GM12878 (cell line): Measurements from ENCODE around the gene CCDC187. TPM values are rescaled to one million over a fixed set of nuclear protein-coding genes. Genes with fewer than 3 reads are reported as not detected.
A peak's percentile ranks its signal among the peaks of the same experiment; 100 is the strongest.

Experiments
- ATAC-seq: fragments of 200-7000 bp; cut with Tn5 transposase; 3 replicates; pipeline ENCODE4 v1.9.1; 2020; ENCODE audit warnings: mild to moderate bottlenecking, moderate library complexity
- Bru-seq: library from RNA; stranded (reverse); fragments of 400-500 nt; gene quantifications from one replicate; lab custom pipeline; 2021; lab: Mats Ljungman, UMichigan
- BruChase-seq, 2 experiments: library from RNA; stranded (reverse); fragments of 400-500 nt; gene quantifications; one replicate each; lab custom pipeline; 2021; lab: Mats Ljungman, UMichigan
- BruUV-seq: library from RNA; stranded (reverse); fragments of 400-500 nt; replicated peaks from 2 replicates; lab custom pipeline; 2021; lab: Mats Ljungman, UMichigan
- CTCF ChIA-PET: fragments of 300-600 bp; sonication (Branson Sonifier 250); formaldehyde crosslinking; extraction: SDS; loops from one replicate; lab custom pipeline; 2021; ENCODE audit warnings: inconsistent platforms; lab: Yijun Ruan, JAX
- POLR2A ChIA-PET: fragments of 350-600 bp; formaldehyde crosslinking; extraction: SDS; loops from one replicate; lab custom pipeline; 2021; ENCODE audit warnings: inconsistent platforms; lab: Charles Lee
- RAD21 ChIA-PET: fragments of 300-600 bp; sonication (Branson Sonifier 250); formaldehyde crosslinking; loops from one replicate; lab custom pipeline; 2023; ENCODE audit warnings: antibody characterized with exemption; ENCODE audit not compliant: unreplicated experiment; lab: Charles Lee
- SMC1A ChIA-PET: fragments of 300-600 bp; sonication (Branson Sonifier 250); formaldehyde crosslinking; loops from one replicate; lab custom pipeline; 2023; ENCODE audit not compliant: unreplicated experiment, uncharacterized antibody; lab: Charles Lee
- DNase-seq: peaks from one replicate; pipeline ENCODE4 v3.0.0-alpha.2; 2011; ENCODE audit warnings: low read depth, low spot score
- FAIRE-seq: peaks from 3 replicates; lab custom pipeline; 2011; peaks lifted over from hg19 to GRCh38; lab: Jason Lieb, UNC
- H2AFZ ChIP-seq: 2 replicates; pipeline ENCODE4 v1.6.0; 2011; ENCODE audit warnings: low read depth, low read length, control low read depth; ENCODE audit not compliant: control insufficient read depth
- H3K27ac ChIP-seq: 2 replicates; pipeline ENCODE4 v1.5.1; 2011; ENCODE audit warnings: control low read depth; ENCODE audit not compliant: control insufficient read depth, insufficient read depth
- H3K27me3 ChIP-seq, 2 experiments: replicated peaks in 1 of 2; 2 replicates each; pipeline versions ENCODE4 v1.6.0 to v1.6.1; 2011; ENCODE audit warnings: low read length in 1 of 2; ENCODE audit not compliant: control insufficient read depth in 2 of 2, insufficient read depth in 2 of 2
- H3K36me3 ChIP-seq, 2 experiments: 2 replicates each; pipeline ENCODE4 v1.5.1; 2011; ENCODE audit warnings: low read length in 1 of 2; ENCODE audit not compliant: control insufficient read depth in 2 of 2, insufficient read depth in 2 of 2
- H3K4me1 ChIP-seq: 2 replicates; pipeline ENCODE4 v1.6.1; 2011; ENCODE audit warnings: mild to moderate bottlenecking, low read length, moderate library complexity, mixed read lengths; ENCODE audit not compliant: control insufficient read depth, insufficient read depth
- H3K4me2 ChIP-seq: 2 replicates; pipeline ENCODE4 v1.6.0; 2011; ENCODE audit warnings: control low read depth; ENCODE audit not compliant: control insufficient read depth, insufficient read depth
- H3K4me3 ChIP-seq: fragments of 200-600 bp; sonication (generic); 2 replicates; pipeline ENCODE4 v1.5.1; 2016
- H3K79me2 ChIP-seq: 2 replicates; pipeline ENCODE4 v1.6.0; 2011; ENCODE audit warnings: low read length; ENCODE audit not compliant: control insufficient read depth, insufficient read depth
- H3K9ac ChIP-seq: 2 replicates; pipeline ENCODE4 v1.8.0; 2011; ENCODE audit warnings: low read length, control low read depth, mixed read lengths; ENCODE audit not compliant: control insufficient read depth, insufficient read depth
- H3K9me3 ChIP-seq: replicated peaks from 3 replicates; pipeline ENCODE4 v1.5.1; 2011; ENCODE audit warnings: mild to moderate bottlenecking, low read length; ENCODE audit not compliant: control insufficient read depth, insufficient read depth
- H4K20me1 ChIP-seq: 2 replicates; pipeline ENCODE4 v1.6.0; 2011; ENCODE audit not compliant: control insufficient read depth, insufficient read depth
- ATF3 ChIP-seq: IDR thresholded peaks from 2 replicates; pipeline ENCODE4 v1.6.1; 2011; ENCODE audit warnings: low read depth, mild to moderate bottlenecking, low read length, moderate library complexity, borderline replicate concordance; ENCODE audit errors: extremely low read depth
- ESRRA ChIP-seq: IDR thresholded peaks from 2 replicates; pipeline ENCODE4 v1.6.1; 2012; ENCODE audit warnings: mild to moderate bottlenecking, low read length, improper control_type of control experiment
- SMAD5 ChIP-seq: IDR thresholded peaks from 2 replicates; pipeline ENCODE4 v1.6.1; 2016; ENCODE audit warnings: antibody characterized with exemption, low read depth
- WGBS: methylation state at CpG from one replicate; pipeline ENCODE4 v1.1.6; 2016; ENCODE audit warnings: low lambda C conversion rate; ENCODE audit not compliant: insufficient replicate concordance, insufficient coverage; ENCODE audit errors: missing lambda C conversion rate; 5-methylcytosine and 5-hydroxymethylcytosine counted together
- in situ Hi-C: fragments of 300-500 bp; cut with MboI; formaldehyde crosslinking; loops from 9 replicates; pipeline ENCODE4 v1.14.3; 2018; ENCODE audit warnings: mixed read lengths
- intact Hi-C: fragments of 100-400 bp; cut with micrococcal nuclease; formaldehyde crosslinking; loops from one replicate; pipeline ENCODE4 v1.14.2; 2022; ENCODE audit not compliant: unreplicated experiment
- long read RNA-seq, 2 experiments: library from polyadenylated mRNA; unstranded; transcript quantifications; one replicate each; pipeline ENCODE4 v2.0.0, GENCODE V29; 2019 to 2020
- polyA minus RNA-seq, 3 experiments: library from RNA; depleted of rRNA, polyadenylated mRNA; stranded (reverse); fragments of >200 nt; gene quantifications; 2 replicates each; pipeline ENCODE4 v1.2.3, GENCODE V29; 2011
- polyA plus RNA-seq, 11 experiments: library from polyadenylated mRNA; depleted of rRNA in 4 of 11; unstranded in 6 of 11; stranded (reverse) in 5 of 11; fragments of >200 nt; fragmentation: Nextera tagmentation in 4 of 11; fragmentation: Illumina TruSeq in 1 of 11; extraction: Ambion mirVana in 4 of 11; extraction: Trizol in 1 of 11; gene quantifications; 1 replicate in 1 of 11; 2 replicates in 10 of 11; pipeline versions ENCODE4 v1.2.1 to v1.2.3, GENCODE V29; 2011 to 2016; ENCODE audit warnings: inconsistent platforms in 2 of 11, missing spikeins in 2 of 11, low read depth in 1 of 11
- total RNA-seq, 4 experiments: library from RNA; depleted of rRNA in 3 of 4; stranded (reverse); fragments of >200 nt in 3 of 4; fragmentation: Illumina TruSeq in 1 of 4; extraction: Trizol in 1 of 4; gene quantifications; 2 replicates each; pipeline versions ENCODE4 v1.2.1 to v1.2.3, GENCODE V29; 2013 to 2021

Gene CCDC187
- total RNA-seq (2013; cell fraction: nucleolus; rRNA removed) = 0.13 TPM in 1 of 2 replicates, not detected in the other
- 0.11 and 0.23 TPM in 2 replicates for total RNA-seq (2014; rRNA removed)
- not detected in 2 replicates for total RNA-seq (2014; rRNA removed; fragmentation: Illumina TruSeq; extraction: Trizol)
- total RNA-seq (2021) = 0.08 TPM in 1 of 2 replicates, not detected in the other
- polyA plus RNA-seq (2011; ENCODE audit: low read depth) = not detected
- polyA plus RNA-seq (2011; rRNA removed) = 0.01 and 0.04 TPM in 2 replicates
- 0.02 and 0.04 TPM in 2 replicates for polyA plus RNA-seq (2011; cell fraction: cytosol; rRNA removed)
- polyA plus RNA-seq (2011; cell fraction: nucleus; rRNA removed) = 0.29 and 0.49 TPM in 2 replicates
- polyA plus RNA-seq (2012) = 0.01 TPM in 1 of 2 replicates, not detected in the other
- polyA plus RNA-seq (2014; fragmentation: Illumina TruSeq; extraction: Trizol) = not detected in 2 replicates
- polyA plus RNA-seq (2014; fragmentation: Nextera tagmentation; extraction: Ambion mirVana) = not detected
- not detected in 2 replicates for polyA plus RNA-seq (2014; rRNA removed)
- polyA plus RNA-seq (2016; fragmentation: Nextera tagmentation; extraction: Ambion mirVana) = under 1 TPM in 1 of 2 experiments, not detected in 1; 0.04 TPM
- polyA minus RNA-seq (2011; rRNA and poly(A)+ RNA removed) = 0.26 TPM in 1 of 2 replicates, not detected in the other
- not detected in 2 replicates for polyA minus RNA-seq (2011; cell fraction: cytosol; rRNA and poly(A)+ RNA removed)
- polyA minus RNA-seq (2011; cell fraction: nucleus; rRNA and poly(A)+ RNA removed) = 0.24 and 0.38 TPM in 2 replicates
- Bru-seq, nascent RNA = percentile 9 among the genes with signal in this experiment
- BruChase-seq, experiment 1, labeled RNA remaining after a 6-hour chase = percentile 4 among the genes with signal in this experiment
- BruChase-seq, experiment 2, labeled RNA remaining after a 2-hour chase = percentile 5 among the genes with signal in this experiment
- long read RNA-seq, experiment 1 = 0 reads
- long read RNA-seq, experiment 2 = 0 reads

GRCh38 chr9:136303825-136304416 is at the start of gene CCDC187:
Gene CCDC187, minus strand, starts transcription at chr9:136304094. Its CDS starts 264 bp downstream, at chr9:136303830.
- Histone ChIP-seq H3K4me1 (peaks cover 2% of the 10 kb centered on the region; the same call in 1 of the 2 replicates), H3K9ac (no peak within 1 kb of the TSS), H3K4me2 (no peak within 1 kb of the TSS), H4K20me1 (no peaks in the 10 kb centered on the region), H3K9me3 (no peaks in the 10 kb centered on the region)
- ATAC-seq = no peak
- FAIRE-seq = no peak
- no peak for DNase-seq
- no peak for TF ChIP-seq SMAD5
- no peak for TF ChIP-seq ESRRA
- TF ChIP-seq ATF3 = no peak
- TF ChIP-seq, all 136 proteins: peak for 0
- RAD21 ChIA-PET = no interaction called here
- Histone ChIP-seq H3K27ac (no peak within 1 kb of the TSS), H3K27me3 (no peaks in the 10 kb centered on the region), H2AFZ (no peak within 1 kb of the TSS), H3K79me2 (no peaks in the 10 kb centered on the region), H3K36me3 (no peaks in the 10 kb centered on the region), H3K4me3 (no peak within 1 kb of the TSS)
- intact Hi-C loops (no loop called here), in situ Hi-C loops (no loop called here)
- POLR2A ChIA-PET = no interaction called here
- 52% methylated on average over 22 of the region's 22 CpGs for WGBS
- CTCF ChIA-PET = no interaction called here
- BruUV-seq = no TSS peak
- SMC1A ChIA-PET = no interaction called here
